ENCODE data around the gene DENND4A. TPM values are rescaled to one million over a fixed set of nuclear protein-coding genes. Genes with fewer than 3 reads are reported as not detected.

Gene DENND4A
- total and polyA plus RNA-seq, 10 of the 15 experiments (the other 5 are each of a cell fraction or from before 2014, with no cell fraction given): 14.2 to 81.8 (median 34.1) TPM

DNA sequence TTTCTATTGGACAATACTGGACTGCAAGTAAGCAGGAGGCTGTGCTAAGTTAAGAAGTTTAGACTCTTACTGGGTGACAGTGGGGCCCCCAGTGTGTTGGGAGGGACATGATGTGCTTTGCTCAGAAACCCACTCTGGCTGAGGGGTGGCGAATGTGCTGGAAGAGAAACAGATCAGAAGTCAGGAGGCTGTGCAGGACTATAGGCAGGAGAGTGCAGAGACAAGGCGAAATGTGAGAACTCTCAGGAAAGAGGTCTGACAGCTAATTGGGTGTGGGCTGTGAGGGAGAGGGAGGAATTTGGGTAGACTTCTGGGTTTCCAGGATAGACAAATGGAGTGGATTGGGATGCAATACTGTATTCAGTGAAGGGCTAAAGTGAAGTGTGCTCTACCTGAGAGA, 158.3 kb downstream of the DENND4A start:
- 94% methylated on average over 2 of the region's 2 CpGs for WGBS (ENCODE audit: insufficient coverage, insufficient replicate concordance, low lambda C conversion rate, missing lambda C conversion rate)
- Histone ChIP-seq H3K27ac (ENCODE audit: control insufficient read depth, insufficient read depth) (no peak overlapping the region), H3K4me2 (ENCODE audit: control insufficient read depth, insufficient read depth) (no peak overlapping the region), H3K27me3 (replicated peaks in 1 of 2; ENCODE audit: control insufficient read depth in 2 of 2, insufficient read depth in 2 of 2, low read length in 1 of 2) (no peaks in the 10 kb centered on the region), H4K20me1 (ENCODE audit: control insufficient read depth, insufficient read depth) (no peaks in the 10 kb centered on the region), H3K9me3 (replicated peaks; ENCODE audit: control insufficient read depth, insufficient read depth, low read length) (no peaks in the 10 kb centered on the region), H3K36me3 (ENCODE audit: control insufficient read depth in 2 of 2, insufficient read depth in 2 of 2, low read length in 1 of 2) (no peaks in the 10 kb centered on the region), H2AFZ (ENCODE audit: control insufficient read depth, low read depth, low read length) (no peak overlapping the region), H3K4me1 (ENCODE audit: control insufficient read depth, insufficient read depth, low read length) (peaks cover 16% of the 10 kb centered on the region), H3K79me2 (ENCODE audit: control insufficient read depth, insufficient read depth, low read length) (no peaks in the 10 kb centered on the region), H3K4me3 (no peak overlapping the region), H3K9ac (ENCODE audit: control insufficient read depth, insufficient read depth, low read length) (no peak overlapping the region)
- FAIRE-seq (no peak), ATAC-seq (no peak), DNase-seq (ENCODE audit: low read depth, low spot score) (no peak)
- ChIA-PET SMC1A (ENCODE audit: uncharacterized antibody, unreplicated experiment) (interaction anchor here (0.6 to 1.1 kb wide), 4 partner anchors 10 to 208 kb away, joined by 3 to 4 read pairs (median 3); no protein-coding TSS in a partner anchor), RAD21 (ENCODE audit: unreplicated experiment) (no interaction called here), CTCF (interaction anchor here (0.7 to 15.8 kb wide), 2 partner anchors 202 to 842 kb away, joined by 4 to 192 read pairs; no protein-coding TSS in a partner anchor), POLR2A (no interaction called here)
- intact Hi-C loops (cut with micrococcal nuclease; ENCODE audit: unreplicated experiment) (loop anchor here (10.0 kb wide), 1 partner anchor 451 kb away; no protein-coding TSS in a partner anchor), in situ Hi-C loops (cut with MboI) (loop anchor here (5.0 kb wide), 1 partner anchor 224 kb away; no protein-coding TSS in a partner anchor)
- BruUV-seq (replicated peaks): no TSS peak
- no peak for TF ChIP-seq KAT2A (conservative IDR thresholded peaks at IDR 0.05; ENCODE audit: control insufficient read depth, low read depth, low read length)
- no peak for TF ChIP-seq POLR2A (IDR thresholded peaks at IDR 0.05; ENCODE audit: low read depth, low read length)
- TF ChIP-seq BMI1 (IDR thresholded peaks at IDR 0.05; ENCODE audit: borderline replicate concordance): no peak
- no peak for TF ChIP-seq HDAC2 (IDR thresholded peaks at IDR 0.05)
- no peak for TF ChIP-seq RAD51 (IDR thresholded peaks at IDR 0.05)
- no peak for TF ChIP-seq EZH2 (IDR thresholded peaks at IDR 0.05; ENCODE audit: borderline replicate concordance, control insufficient read depth, low read depth, low read length)
- no peak for TF ChIP-seq NFXL1 (IDR thresholded peaks at IDR 0.05; ENCODE audit: borderline replicate concordance)
- TF ChIP-seq MYC (IDR thresholded peaks at IDR 0.05; ENCODE audit: insufficient read depth, insufficient read length, insufficient replicate concordance, low read length, severe bottlenecking): no peak
- TF ChIP-seq, protein P1, sequence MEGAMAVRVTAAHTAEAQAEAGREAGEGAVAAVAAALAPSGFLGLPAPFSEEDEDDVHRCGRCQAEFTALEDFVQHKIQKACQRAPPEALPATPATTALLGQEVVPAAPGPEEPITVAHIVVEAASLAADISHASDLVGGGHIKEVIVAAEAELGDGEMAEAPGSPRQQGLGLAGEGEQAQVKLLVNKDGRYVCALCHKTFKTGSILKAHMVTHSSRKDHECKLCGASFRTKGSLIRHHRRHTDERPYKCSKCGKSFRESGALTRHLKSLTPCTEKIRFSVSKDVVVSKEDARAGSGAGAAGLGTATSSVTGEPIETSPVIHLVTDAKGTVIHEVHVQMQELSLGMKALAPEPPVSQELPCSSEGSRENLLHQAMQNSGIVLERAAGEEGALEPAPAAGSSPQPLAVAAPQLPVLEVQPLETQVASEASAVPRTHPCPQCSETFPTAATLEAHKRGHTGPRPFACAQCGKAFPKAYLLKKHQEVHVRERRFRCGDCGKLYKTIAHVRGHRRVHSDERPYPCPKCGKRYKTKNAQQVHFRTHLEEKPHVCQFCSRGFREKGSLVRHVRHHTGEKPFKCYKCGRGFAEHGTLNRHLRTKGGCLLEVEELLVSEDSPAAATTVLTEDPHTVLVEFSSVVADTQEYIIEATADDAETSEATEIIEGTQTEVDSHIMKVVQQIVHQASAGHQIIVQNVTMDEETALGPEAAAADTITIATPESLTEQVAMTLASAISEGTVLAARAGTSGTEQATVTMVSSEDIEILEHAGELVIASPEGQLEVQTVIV (IDR thresholded peaks at IDR 0.05; ENCODE audit: borderline replicate concordance, partially characterized antibody): no peak
- TF ChIP-seq YBX1 (IDR thresholded peaks at IDR 0.05): no peak
- TF ChIP-seq GABPA (IDR thresholded peaks at IDR 0.05; ENCODE audit: low read depth): no peak
- TF ChIP-seq, protein P2, sequence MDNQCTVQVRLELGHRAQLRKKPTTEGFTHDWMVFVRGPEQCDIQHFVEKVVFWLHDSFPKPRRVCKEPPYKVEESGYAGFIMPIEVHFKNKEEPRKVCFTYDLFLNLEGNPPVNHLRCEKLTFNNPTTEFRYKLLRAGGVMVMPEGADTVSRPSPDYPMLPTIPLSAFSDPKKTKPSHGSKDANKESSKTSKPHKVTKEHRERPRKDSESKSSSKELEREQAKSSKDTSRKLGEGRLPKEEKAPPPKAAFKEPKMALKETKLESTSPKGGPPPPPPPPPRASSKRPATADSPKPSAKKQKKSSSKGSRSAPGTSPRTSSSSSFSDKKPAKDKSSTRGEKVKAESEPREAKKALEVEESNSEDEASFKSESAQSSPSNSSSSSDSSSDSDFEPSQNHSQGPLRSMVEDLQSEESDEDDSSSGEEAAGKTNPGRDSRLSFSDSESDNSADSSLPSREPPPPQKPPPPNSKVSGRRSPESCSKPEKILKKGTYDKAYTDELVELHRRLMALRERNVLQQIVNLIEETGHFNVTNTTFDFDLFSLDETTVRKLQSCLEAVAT (IDR thresholded peaks at IDR 0.05): no peak
- TF ChIP-seq, protein P3, sequence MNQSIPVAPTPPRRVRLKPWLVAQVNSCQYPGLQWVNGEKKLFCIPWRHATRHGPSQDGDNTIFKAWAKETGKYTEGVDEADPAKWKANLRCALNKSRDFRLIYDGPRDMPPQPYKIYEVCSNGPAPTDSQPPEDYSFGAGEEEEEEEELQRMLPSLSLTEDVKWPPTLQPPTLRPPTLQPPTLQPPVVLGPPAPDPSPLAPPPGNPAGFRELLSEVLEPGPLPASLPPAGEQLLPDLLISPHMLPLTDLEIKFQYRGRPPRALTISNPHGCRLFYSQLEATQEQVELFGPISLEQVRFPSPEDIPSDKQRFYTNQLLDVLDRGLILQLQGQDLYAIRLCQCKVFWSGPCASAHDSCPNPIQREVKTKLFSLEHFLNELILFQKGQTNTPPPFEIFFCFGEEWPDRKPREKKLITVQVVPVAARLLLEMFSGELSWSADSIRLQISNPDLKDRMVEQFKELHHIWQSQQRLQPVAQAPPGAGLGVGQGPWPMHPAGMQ (IDR thresholded peaks at IDR 0.05; ENCODE audit: borderline replicate concordance): no peak
- no peak for TF ChIP-seq IKZF1 (conservative IDR thresholded peaks at IDR 0.05)
- TF ChIP-seq, protein P4, sequence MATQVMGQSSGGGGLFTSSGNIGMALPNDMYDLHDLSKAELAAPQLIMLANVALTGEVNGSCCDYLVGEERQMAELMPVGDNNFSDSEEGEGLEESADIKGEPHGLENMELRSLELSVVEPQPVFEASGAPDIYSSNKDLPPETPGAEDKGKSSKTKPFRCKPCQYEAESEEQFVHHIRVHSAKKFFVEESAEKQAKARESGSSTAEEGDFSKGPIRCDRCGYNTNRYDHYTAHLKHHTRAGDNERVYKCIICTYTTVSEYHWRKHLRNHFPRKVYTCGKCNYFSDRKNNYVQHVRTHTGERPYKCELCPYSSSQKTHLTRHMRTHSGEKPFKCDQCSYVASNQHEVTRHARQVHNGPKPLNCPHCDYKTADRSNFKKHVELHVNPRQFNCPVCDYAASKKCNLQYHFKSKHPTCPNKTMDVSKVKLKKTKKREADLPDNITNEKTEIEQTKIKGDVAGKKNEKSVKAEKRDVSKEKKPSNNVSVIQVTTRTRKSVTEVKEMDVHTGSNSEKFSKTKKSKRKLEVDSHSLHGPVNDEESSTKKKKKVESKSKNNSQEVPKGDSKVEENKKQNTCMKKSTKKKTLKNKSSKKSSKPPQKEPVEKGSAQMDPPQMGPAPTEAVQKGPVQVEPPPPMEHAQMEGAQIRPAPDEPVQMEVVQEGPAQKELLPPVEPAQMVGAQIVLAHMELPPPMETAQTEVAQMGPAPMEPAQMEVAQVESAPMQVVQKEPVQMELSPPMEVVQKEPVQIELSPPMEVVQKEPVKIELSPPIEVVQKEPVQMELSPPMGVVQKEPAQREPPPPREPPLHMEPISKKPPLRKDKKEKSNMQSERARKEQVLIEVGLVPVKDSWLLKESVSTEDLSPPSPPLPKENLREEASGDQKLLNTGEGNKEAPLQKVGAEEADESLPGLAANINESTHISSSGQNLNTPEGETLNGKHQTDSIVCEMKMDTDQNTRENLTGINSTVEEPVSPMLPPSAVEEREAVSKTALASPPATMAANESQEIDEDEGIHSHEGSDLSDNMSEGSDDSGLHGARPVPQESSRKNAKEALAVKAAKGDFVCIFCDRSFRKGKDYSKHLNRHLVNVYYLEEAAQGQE (IDR thresholded peaks at IDR 0.05; ENCODE audit: low read depth, low read length): no peak
- TF ChIP-seq SREBF2 (IDR thresholded peaks at IDR 0.05; ENCODE audit: low read length): no peak
- TF ChIP-seq SPI1 (IDR thresholded peaks at IDR 0.05; ENCODE audit: borderline replicate concordance, insufficient read depth, low read depth, low read length): no peak

All from GM12878 (cell line).